AG08396 (cell line): ENCODE data around the gene ELAPOR1.
"Not testable (repeated sequence)": the region's sequence is repeated elsewhere in the genome, so short reads cannot be mapped to it uniquely, and the experiment has no call there.

ENCODE experiments used
- DNase-seq: peaks from one replicate; pipeline ENCODE4 v3.0.0; 2012; ENCODE audit warnings: low spot score, mixed read lengths

ELAPOR1 gene

DNA sequence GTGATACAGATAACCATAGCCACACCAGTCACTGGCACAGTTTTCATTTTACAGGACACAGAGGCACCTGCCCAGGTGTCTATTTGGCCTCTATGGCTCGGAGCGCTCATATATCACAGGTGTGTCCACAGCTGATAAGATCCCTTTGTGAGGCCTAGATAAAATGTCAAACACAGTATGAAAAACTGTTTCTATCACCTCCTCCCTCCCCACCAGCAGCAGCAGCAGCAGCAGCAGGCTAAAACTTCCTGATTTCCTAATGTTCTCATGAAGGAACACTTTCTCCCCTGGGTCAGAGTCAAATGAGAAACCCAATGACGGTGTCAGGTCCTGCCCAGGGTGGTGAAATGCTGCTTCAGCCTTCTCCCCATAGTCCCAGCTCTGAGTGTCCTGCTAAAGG lies 24.4 kb downstream of the ELAPOR1 start:
- DNase-seq = no peak

DNA sequence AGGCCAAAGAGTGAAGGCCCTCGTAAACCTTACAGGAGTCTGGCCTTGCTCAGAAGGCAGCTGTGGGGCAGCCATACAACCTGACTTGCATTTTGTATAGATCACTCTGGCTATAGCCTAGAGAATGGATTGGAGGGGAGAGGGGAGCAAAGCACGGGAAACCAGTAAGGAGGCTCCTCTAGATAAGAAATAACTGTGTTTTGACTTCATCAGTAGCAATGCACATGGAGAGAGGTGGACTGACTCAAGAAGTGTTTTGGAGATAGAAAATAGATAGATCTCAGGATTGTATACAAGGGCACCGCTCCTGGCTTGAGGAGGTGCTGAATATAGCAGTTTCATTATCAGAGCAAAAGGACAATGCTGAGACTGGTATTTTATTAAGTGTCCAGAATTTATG lies 26.5 kb downstream of the ELAPOR1 start:
- no peak for DNase-seq

DNA sequence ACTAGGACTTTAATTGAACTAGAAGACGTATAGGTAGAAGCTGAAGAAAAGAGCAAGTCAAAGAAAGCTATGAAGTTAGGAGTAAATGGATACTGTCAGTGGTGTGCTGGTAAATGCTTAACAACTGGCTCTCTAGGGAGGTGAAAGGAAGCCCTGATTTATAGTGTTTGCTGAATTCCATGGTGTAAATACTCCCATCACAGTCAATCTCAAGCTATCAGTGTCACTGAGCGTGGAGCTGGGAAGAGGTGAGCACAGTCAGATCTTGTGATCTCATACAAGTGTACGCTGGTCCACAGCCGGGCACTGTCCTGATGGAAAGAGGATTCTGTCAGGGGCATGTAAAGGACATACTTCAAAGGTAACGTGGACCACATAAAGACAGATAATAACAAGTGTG lies 28.3 kb downstream of the ELAPOR1 start:
- no peak for DNase-seq

DNA sequence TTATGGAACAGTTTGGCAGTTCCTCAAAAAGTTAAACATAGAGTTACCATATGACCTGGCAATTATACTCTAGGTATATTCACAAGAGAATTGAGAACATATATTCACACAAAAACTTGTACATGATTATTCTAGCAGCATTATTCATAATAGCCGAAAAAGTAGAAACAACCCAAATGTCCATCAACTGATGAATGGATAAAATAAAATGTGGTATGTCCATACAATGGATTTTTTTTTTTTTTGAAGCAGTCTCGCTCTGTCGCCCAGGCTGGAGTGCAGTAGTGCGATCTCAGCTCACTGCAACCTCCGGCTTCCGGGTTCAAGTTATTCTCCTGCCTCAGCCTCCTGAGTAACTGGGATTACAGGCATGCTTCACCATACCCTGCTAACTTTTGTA lies 28.8 kb downstream of the ELAPOR1 start:
- DNase-seq = not testable (repeated sequence)

DNA sequence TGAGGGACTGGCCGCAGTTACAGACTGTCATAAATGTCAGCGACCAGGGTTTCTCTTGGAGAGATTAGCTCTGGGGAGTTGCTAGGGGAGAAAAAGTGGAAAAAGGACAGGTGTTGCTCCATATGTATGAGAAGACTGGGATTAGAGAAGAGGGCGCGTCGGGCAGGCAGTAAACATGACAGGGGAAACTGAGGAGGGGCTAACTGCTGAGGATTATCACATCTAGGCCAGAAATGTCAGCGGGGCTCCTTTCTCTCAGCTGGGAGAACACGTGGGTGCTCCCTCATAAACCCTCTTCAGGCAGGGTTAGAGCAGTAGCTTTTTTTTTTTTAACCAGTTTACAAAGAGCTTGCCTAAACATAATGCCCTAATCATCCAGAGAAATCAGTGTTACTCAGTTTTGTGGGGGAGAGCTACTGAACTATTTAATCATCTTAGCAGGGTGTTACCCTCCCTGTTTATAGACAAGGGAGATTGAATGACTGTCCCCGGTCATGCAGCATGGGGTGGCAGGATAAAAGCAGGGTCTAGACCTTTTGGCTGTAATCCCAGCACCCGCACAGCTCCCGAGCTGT lies 35.2 kb downstream of the ELAPOR1 start:
- DNase-seq = no peak

DNA sequence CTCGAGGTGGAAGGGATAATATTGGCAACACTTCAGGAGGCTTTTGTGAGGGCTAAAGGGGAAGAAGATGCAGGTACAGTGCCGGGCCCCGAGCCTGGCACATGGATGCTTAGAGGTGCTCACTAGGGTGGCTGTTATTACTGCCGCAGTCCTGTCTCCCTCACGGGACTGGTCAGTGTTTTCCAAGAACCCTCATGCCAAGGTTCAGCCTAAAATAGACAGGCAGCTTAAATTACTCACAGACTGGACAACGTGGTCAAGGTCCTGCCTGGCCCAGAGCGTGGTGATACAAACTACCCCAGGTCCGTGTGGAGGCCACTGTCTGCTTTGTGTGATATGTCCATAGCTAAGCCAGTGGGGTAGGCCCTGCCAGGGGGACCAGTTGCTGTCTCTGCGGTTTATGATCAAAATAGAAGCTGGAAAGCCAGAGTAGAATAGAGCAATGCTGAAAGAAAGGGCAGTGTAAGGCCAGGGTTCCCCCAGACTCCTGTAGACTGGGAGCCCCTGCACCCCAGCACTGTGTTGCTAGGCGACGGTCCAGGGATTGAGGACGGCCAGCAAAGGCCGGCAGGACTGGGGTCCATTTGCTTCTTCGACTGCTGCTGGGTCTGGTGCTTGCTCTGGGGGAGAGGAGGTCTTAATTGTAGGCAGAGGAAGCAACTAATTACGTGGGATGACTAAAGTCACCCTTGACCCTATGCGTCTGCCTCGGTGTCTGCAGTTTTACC lies 36.1 kb downstream of the ELAPOR1 start:
- no peak for DNase-seq

DNA sequence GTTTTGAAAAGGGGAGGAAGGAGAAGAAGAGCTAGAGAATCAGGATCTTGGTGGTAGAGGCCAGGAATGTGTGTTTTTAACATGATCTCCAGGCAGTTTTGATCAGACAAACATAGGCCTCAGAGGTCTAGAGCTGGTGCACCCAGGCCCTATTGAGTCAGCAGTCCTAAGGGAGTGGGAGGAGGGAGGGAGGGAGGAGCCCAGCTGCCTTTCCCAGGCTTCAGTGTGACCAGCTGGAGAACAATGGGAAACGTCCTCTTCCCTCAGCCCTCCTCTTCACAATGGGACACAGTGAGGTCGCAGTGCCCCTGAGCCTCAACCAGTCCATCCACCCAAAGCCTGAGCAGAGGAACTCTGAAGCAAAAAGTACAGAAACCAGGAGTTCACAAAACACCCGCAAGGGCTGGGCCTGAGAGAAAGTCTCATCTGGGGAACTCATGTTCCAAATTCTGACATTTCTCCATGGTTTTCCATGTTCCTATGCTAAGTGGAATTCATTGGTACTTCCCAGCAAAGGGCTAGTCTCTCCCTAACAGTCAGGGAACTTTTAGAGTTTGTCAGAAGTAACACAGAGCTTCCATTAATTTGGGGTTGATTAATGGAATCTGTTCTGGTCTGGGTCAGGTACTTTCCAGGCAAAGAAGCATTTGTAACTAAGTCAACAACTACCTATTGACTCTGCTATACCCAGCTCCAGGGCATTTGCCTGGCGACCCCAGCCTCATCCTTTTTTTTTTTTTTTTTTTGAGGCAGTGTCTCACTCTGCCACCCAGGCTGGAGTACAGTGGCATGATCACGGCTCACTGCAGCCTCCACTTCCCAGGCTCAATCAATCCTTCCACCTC lies 37.5 kb downstream of the ELAPOR1 start:
- DNase-seq = peak; percentile 71

DNA sequence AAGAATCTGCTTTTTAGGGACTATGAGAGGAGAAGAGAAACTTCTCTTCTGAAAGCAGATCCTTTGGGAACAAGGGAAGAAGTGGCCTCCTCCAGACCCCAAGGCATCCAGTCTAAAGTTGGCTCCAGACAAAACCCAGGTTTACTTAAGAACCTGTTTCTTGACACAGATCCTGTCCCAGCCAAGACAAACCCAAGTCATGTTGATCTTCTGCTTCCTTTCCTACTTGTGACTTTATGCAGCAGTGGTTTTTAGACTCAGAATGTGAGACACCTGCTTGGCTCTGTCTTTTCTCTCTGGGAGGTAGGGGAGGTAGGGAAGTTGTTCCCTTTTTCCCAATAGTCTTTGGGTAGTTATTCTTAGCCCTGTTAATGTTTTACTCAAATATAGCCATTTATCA lies 38.3 kb downstream of the ELAPOR1 start:
- DNase-seq = no peak

DNA sequence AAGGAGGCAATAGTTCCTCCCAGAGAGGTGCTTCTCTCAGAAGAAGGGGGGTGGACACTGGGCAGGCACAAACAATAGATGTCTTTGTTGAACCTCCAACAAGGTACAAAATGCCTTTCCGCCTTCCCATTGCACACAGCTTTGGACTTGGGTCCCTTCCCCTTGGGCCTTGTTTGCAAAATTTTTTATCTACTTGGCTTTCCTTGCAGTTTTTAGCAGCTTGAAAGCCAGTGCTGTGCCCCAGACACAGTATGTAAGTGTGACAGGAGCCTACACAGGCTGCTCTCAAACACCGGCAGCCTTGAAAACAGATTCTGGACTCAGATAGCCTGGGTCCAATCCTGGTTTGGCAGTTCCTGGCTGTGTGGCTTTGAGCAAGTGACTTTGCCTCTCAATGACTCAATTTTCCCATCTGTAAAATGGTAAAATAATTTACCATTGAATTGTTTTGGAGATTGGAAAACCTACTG lies 43.0 kb downstream of the ELAPOR1 start:
- no peak for DNase-seq

DNA sequence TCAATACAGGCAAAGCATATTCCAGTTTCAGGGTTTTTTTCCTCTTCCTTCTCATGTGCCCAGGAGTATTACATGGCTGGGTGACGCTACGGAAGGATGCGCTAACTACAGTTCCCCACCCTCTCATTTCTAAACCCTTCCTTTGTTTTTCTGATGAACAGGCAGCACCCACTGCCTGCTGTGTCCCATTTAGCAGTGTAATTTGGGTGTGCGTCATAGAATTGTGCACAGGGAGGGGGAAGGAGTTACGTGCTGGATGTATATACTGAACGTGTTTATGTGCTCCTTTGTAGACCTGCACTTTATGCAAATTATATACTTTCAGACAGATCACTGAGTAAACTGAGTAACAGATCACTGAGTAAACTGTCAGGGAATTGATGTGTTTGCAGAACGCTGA lies 44.5 kb downstream of the ELAPOR1 start:
- no peak for DNase-seq

DNA sequence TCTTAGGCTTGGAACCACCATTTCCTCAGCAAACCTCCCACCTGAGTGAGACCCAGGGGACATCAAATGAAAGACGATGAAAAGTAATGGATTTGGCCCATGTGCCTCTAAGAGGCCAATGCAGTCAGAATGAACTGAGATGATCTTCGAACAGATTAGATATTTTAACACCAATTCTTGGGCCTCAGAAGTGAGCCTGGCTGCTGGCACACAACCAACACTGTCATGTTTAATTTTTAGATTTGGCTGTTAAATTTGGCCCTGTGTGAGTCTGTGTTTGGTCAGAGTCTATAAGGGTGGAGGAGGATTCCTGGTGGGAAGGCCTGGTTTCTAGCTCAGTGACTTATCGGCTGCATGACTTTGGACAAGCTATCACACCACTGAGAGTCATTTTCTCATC lies 45.4 kb downstream of the ELAPOR1 start:
- DNase-seq = no peak

DNA sequence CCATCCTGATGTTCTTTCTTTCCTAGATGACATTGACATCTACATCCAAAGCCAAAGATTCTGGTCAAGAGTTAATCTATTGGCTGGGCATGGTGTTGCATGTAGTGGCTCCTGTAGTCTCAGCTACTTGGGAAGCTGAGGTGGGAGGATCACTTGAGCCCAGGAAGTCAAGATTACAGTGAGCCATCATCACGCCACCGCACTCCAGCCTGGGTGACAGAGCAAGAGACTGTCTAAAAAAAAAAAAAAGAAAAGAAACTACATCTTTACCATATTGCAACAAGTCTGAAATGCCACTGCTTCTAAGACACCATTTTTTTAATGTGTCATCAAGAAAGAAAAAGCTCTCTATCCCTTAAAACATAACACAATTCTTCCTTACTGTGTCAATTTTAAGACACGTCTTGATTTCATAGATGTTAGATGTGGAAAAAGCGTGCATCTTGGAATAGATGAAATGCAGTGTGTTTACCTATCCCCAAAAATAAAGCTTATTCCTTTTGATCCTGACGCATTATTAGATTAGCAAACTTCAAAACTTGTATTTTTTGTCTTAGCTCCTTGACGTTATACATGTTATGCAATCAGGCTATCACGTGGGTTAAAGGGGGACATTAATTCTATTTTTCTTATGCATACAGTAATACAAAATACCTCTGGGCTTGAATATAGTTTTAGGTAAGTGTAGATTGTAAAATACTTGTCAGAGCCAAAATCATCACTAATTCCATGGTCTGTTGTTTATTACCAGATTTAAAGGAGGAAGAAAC lies 46.3 kb downstream of the ELAPOR1 start:
- no peak for DNase-seq

DNA sequence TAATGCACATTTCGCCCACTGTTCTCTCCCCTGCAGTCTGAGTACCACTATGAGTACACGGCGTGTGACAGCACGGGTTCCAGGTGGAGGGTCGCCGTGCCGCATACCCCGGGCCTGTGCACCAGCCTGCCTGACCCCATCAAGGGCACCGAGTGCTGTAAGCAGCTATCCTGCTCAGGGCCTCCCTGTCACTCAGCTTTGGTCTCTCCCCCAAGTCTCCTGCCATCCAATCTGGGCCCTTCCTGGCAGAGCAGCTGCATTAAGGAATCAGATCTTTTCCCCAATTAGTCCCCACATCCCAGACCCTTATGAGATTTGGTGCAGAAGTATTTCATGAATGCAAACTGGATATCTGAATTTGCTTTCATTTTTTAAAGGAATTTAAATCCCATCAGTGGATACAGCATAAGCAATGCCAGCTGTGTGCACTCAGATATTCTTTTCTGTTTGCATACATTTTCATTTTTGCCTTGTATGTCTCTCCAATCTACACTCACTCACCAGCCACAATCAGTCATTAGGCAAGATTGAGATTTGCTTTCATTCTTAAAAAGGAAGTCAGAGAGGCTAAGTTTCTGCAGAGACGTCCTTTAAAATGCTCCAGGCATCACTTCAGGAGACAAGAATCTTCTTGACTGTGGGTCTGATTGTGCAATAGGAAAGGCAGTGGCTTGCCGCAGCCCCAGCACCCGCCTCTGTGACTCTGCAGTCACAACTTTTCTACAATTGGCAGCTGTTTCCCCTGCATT lies 48.1 kb downstream of the ELAPOR1 start:
- DNase-seq = peak; percentile 72

DNA sequence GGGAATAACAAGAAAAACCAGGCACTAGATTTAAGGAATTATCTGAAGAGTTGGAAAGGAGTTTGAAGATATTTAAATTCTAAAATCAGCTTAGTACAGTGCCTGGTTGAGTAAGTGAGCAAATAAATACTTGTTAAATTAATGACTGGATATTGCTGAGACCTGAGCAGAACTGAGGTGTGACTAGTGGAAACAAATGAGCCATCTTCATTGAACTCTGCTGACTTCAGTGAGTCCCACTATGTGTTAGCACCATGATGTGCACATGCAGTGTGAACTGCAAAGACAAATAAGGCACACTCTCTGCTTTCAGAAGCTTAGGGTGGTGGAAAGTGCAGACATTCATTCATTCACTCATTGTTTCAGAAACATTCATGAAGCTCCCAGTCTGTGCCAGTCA lies 48.7 kb downstream of the ELAPOR1 start:
- no peak for DNase-seq

DNA sequence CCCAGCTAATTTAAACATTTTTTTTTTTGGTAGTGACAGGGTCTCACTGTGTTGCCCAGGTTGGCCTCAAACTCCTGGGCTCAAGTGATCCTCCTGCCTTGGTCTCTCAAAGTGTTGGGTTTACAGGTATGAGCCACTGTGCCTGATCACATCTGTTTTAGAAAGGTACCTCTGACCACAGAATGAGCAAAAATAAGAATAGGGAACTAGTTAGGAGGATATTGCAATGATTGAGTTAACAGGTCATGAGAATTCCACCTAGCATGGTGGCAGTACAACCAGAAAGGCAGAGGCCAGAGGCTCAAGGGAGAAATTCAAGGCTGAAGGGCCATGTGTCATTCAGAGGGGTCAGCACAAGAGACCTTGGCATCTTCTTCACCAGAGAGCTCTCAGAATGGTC lies 49.6 kb downstream of the ELAPOR1 start:
- DNase-seq = no peak
